Uterus (tissue), 2 donors: ENCODE data around the gene CLDN12.

ENCODE experiments used
- CTCF ChIP-seq, 4 experiments: fragments of 200-600 bp in 2 of 4; fragments of 450-650 bp in 2 of 4; sonication (generic) in 2 of 4; IDR thresholded peaks; one replicate each; pipeline ENCODE4 v1.5.1; 2016 to 2019; ENCODE audit warnings: antibody characterized with exemption in 4 of 4, mild to moderate bottlenecking in 2 of 4, moderate library complexity in 1 of 4
- POLR2A ChIP-seq, 2 donors: fragments of 450-650 bp; IDR thresholded peaks; one replicate each; pipeline ENCODE4 v1.6.1; 2016; ENCODE audit warnings: antibody characterized with exemption in 2 of 2, mild to moderate bottlenecking in 1 of 2, moderate library complexity in 1 of 2

GRCh38 chr7:90458104-90458503 is 54.8 kb downstream of the CLDN12 start:
- TF ChIP-seq CTCF (IDR thresholded peaks at IDR 0.05) (no peak), POLR2A (IDR thresholded peaks at IDR 0.05) (no peak)
